ENCODE data around the gene ARHGEF1. TPM values are rescaled to one million over a fixed set of nuclear protein-coding genes. Genes with fewer than 3 reads are reported as not detected.

The ARHGEF1 gene
- total RNA-seq, 2 experiments from 2014 or later: 515 to 537 TPM

- ATAC-seq (peak; percentile 20), DNase-seq (peak; percentile 90)
- CTCF ChIA-PET: interaction anchor here (0.7 to 11.7 kb wide), 13 partner anchors 9 to 148 kb away, joined by 3 to 176 read pairs (median 7); partner anchors contain the start of genes CD79A and RPS19
- Mint-ChIP-seq H3K36me3 (ENCODE audit: low read depth) (peaks cover 77% of the 10 kb centered on the region), H3K9me3 (ENCODE audit: insufficient read depth) (no peaks in the 10 kb centered on the region), H3K4me3 (peak overlapping the region; percentile 80), H3K27me3 (ENCODE audit: low read depth) (no peaks in the 10 kb centered on the region), H3K27ac (peak overlapping the region; percentile 91), H3K4me1 (ENCODE audit: low read depth) (peaks cover 64% of the 10 kb centered on the region)
- POLR2A ChIA-PET: interaction anchor here (0.7 to 11.6 kb wide), 9 partner anchors 13 to 233 kb away, joined by 3 to 241 read pairs (median 12); partner anchors contain the start of genes CD79A, ERFL, RPS19 and ZNF574
Observed at GRCh38 chr19:41886761-41887710, 4.1 kb downstream of the ARHGEF1 start.

GRCh38 chr19:41887711-41888382 lies 4.9 kb downstream of the ARHGEF1 start:
- peak overlapping the region; percentile 80 for H3K4me3 Mint-ChIP-seq
- CTCF ChIA-PET: interaction anchor here (1.0 to 11.7 kb wide), 11 partner anchors 13 to 70 kb away, joined by 4 to 176 read pairs (median 7); partner anchors contain the start of genes CD79A and RPS19
- H3K9me3 Mint-ChIP-seq (ENCODE audit: insufficient read depth): no peaks in the 10 kb centered on the region
- ATAC-seq: peak; percentile 48
- H3K27me3 Mint-ChIP-seq (ENCODE audit: low read depth): no peaks in the 10 kb centered on the region
- H3K36me3 Mint-ChIP-seq (ENCODE audit: low read depth): peaks cover 77% of the 10 kb centered on the region
- peak; percentile 91 for DNase-seq
- POLR2A ChIA-PET: interaction anchor here (0.6 to 11.6 kb wide), 8 partner anchors 14 to 58 kb away, joined by 3 to 241 read pairs (median 16); partner anchors contain the start of genes CD79A, ERFL and RPS19
- peak overlapping the region; percentile 91 for H3K27ac Mint-ChIP-seq
- H3K4me1 Mint-ChIP-seq (ENCODE audit: low read depth): peaks cover 64% of the 10 kb centered on the region

GRCh38 chr19:41888926-41889325 lies 5.9 kb downstream of the ARHGEF1 start:
- DNase-seq: peak; percentile 49
- POLR2A ChIA-PET: interaction anchor here (1.3 to 11.6 kb wide), 6 partner anchors 13 to 57 kb away, joined by 3 to 241 read pairs (median 28); partner anchors contain the start of genes CD79A and RPS19

GRCh38 chr19:41889896-41890295 lies 6.9 kb downstream of the ARHGEF1 start:
- no peaks in the 10 kb centered on the region for H3K27me3 Mint-ChIP-seq (ENCODE audit: low read depth)
- POLR2A ChIA-PET: interaction anchor here (1.1 to 11.6 kb wide), 5 partner anchors 11 to 26 kb away, joined by 4 to 241 read pairs (median 20); partner anchors contain the start of genes CD79A and RPS19
- DNase-seq (no peak), ATAC-seq (no peak)
- H3K4me1 Mint-ChIP-seq (ENCODE audit: low read depth): peaks cover 77% of the 10 kb centered on the region
- CTCF ChIA-PET: interaction anchor here (2.7 to 11.7 kb wide), 3 partner anchors 16 to 55 kb away, joined by 12 to 176 read pairs (median 45); partner anchors contain the start of genes CD79A and RPS19
- H3K27ac Mint-ChIP-seq: peak overlapping the region; percentile 91
- H3K4me3 Mint-ChIP-seq: peak overlapping the region; percentile 3
- no peaks in the 10 kb centered on the region for H3K9me3 Mint-ChIP-seq (ENCODE audit: insufficient read depth)
- H3K36me3 Mint-ChIP-seq (ENCODE audit: low read depth): peaks cover 72% of the 10 kb centered on the region

More at GRCh38 chr19:41888926-41889325, 5.9 kb downstream of the ARHGEF1 start:
- Mint-ChIP-seq H3K27ac (peak overlapping the region; percentile 91), H3K27me3 (ENCODE audit: low read depth) (no peaks in the 10 kb centered on the region), H3K9me3 (ENCODE audit: insufficient read depth) (no peaks in the 10 kb centered on the region), H3K4me1 (ENCODE audit: low read depth) (peaks cover 70% of the 10 kb centered on the region), H3K4me3 (peak overlapping the region; percentile 80), H3K36me3 (ENCODE audit: low read depth) (peaks cover 76% of the 10 kb centered on the region)
- ATAC-seq: no peak
- CTCF ChIA-PET: interaction anchor here (1.3 to 11.7 kb wide), 6 partner anchors 15 to 56 kb away, joined by 4 to 176 read pairs (median 10); partner anchors contain the start of genes CD79A and RPS19

GRCh38 chr19:41890936-41891335 lies 8.0 kb downstream of the ARHGEF1 start:
- Mint-ChIP-seq H3K4me3 (no peak overlapping the region), H3K4me1 (ENCODE audit: low read depth) (peaks cover 83% of the 10 kb centered on the region), H3K27me3 (ENCODE audit: low read depth) (no peaks in the 10 kb centered on the region), H3K9me3 (ENCODE audit: insufficient read depth) (no peaks in the 10 kb centered on the region), H3K36me3 (ENCODE audit: low read depth) (peaks cover 74% of the 10 kb centered on the region), H3K27ac (no peak overlapping the region)
- ATAC-seq (no peak), DNase-seq (no peak)
- ChIA-PET POLR2A (interaction anchor here (0.6 to 11.6 kb wide), 5 partner anchors 11 to 118 kb away, joined by 3 to 241 read pairs (median 6); partner anchors contain the start of genes CD79A and RPS19), CTCF (interaction anchor here (1.1 to 11.7 kb wide), 3 partner anchors 17 to 43 kb away, joined by 3 to 176 read pairs (median 3); partner anchors contain the start of genes CD79A and RPS19)

- Mint-ChIP-seq H3K27ac (no peak overlapping the region), H3K4me1 (ENCODE audit: low read depth) (peaks cover 72% of the 10 kb centered on the region), H3K4me3 (no peak overlapping the region), H3K27me3 (ENCODE audit: low read depth) (no peaks in the 10 kb centered on the region), H3K36me3 (ENCODE audit: low read depth) (peaks cover 63% of the 10 kb centered on the region), H3K9me3 (ENCODE audit: insufficient read depth) (no peaks in the 10 kb centered on the region)
- no peak for ATAC-seq
- DNase-seq: no peak
- ChIA-PET CTCF (interaction anchor here (1.0 to 11.7 kb wide), 2 partner anchors 18 to 45 kb away, joined by 3 to 176 read pairs; partner anchors contain the start of gene CD79A), POLR2A (interaction anchor here (11.6 kb wide), 2 partner anchors 18 to 29 kb away, joined by 192 to 241 read pairs; partner anchors contain the start of genes CD79A and RPS19)
Observed at GRCh38 chr19:41892173-41892902, 9.4 kb downstream of the ARHGEF1 start.

- H3K4me1 Mint-ChIP-seq (ENCODE audit: low read depth): peaks cover 65% of the 10 kb centered on the region
- H3K36me3 Mint-ChIP-seq (ENCODE audit: low read depth): peaks cover 65% of the 10 kb centered on the region
- no peaks in the 10 kb centered on the region for H3K27me3 Mint-ChIP-seq (ENCODE audit: low read depth)
- H3K9me3 Mint-ChIP-seq (ENCODE audit: insufficient read depth): no peaks in the 10 kb centered on the region
- DNase-seq (peak; percentile 65), ATAC-seq (peak; percentile 50)
- ChIA-PET POLR2A (no interaction called here), CTCF (no interaction called here)
- H3K27ac Mint-ChIP-seq: peak overlapping the region; percentile 65
- H3K4me3 Mint-ChIP-seq: no peak overlapping the region
Observed at GRCh38 chr19:41893899-41894298, 10.9 kb downstream of the ARHGEF1 start.

GRCh38 chr19:41894350-41894749 lies 11.4 kb downstream of the ARHGEF1 start:
- peaks cover 63% of the 10 kb centered on the region for H3K4me1 Mint-ChIP-seq (ENCODE audit: low read depth)
- POLR2A ChIA-PET: interaction anchor here (0.6 kb wide), 1 partner anchor 43 kb away, joined by 3 read pairs; no protein-coding TSS in a partner anchor
- H3K27ac Mint-ChIP-seq: peak overlapping the region; percentile 65
- no peaks in the 10 kb centered on the region for H3K9me3 Mint-ChIP-seq (ENCODE audit: insufficient read depth)
- peaks cover 65% of the 10 kb centered on the region for H3K36me3 Mint-ChIP-seq (ENCODE audit: low read depth)
- CTCF ChIA-PET: no interaction called here
- no peak overlapping the region for H3K4me3 Mint-ChIP-seq
- no peak for DNase-seq
- no peaks in the 10 kb centered on the region for H3K27me3 Mint-ChIP-seq (ENCODE audit: low read depth)
- ATAC-seq: no peak

- Mint-ChIP-seq H3K9me3 (ENCODE audit: insufficient read depth) (no peaks in the 10 kb centered on the region), H3K36me3 (ENCODE audit: low read depth) (peaks cover 64% of the 10 kb centered on the region), H3K4me1 (ENCODE audit: low read depth) (peaks cover 56% of the 10 kb centered on the region), H3K27me3 (ENCODE audit: low read depth) (no peaks in the 10 kb centered on the region), H3K4me3 (no peak overlapping the region), H3K27ac (peak overlapping the region; percentile 48)
- CTCF ChIA-PET: interaction anchor here (0.7 to 2.0 kb wide), 5 partner anchors 10 to 37 kb away, joined by 3 to 11 read pairs (median 4); partner anchors contain the start of gene RPS19
- no peak for DNase-seq
- peak; percentile 59 for ATAC-seq
- POLR2A ChIA-PET: interaction anchor here (0.8 to 1.5 kb wide), 4 partner anchors 11 to 22 kb away, joined by 3 to 5 read pairs (median 3); no protein-coding TSS in a partner anchor
Observed at GRCh38 chr19:41895745-41896580, 13.0 kb downstream of the ARHGEF1 start.

GRCh38 chr19:41896581-41896942 lies 13.6 kb downstream of the ARHGEF1 start:
- H3K4me3 Mint-ChIP-seq: no peak overlapping the region

More at GRCh38 chr19:41896581-41896942, 13.6 kb downstream of the ARHGEF1 start:
- ChIA-PET POLR2A (interaction anchor here (1.0 to 1.5 kb wide), 2 partner anchors 11 to 15 kb away, joined by 3 to 5 read pairs; no protein-coding TSS in a partner anchor), CTCF (interaction anchor here (0.7 to 2.0 kb wide), 4 partner anchors 11 to 37 kb away, joined by 3 to 11 read pairs (median 4); partner anchors contain the start of gene RPS19)
- no peaks in the 10 kb centered on the region for H3K27me3 Mint-ChIP-seq (ENCODE audit: low read depth)
- H3K27ac Mint-ChIP-seq: peak overlapping the region; percentile 47
- DNase-seq (no peak), ATAC-seq (no peak)
- peaks cover 60% of the 10 kb centered on the region for H3K36me3 Mint-ChIP-seq (ENCODE audit: low read depth)
- H3K4me1 Mint-ChIP-seq (ENCODE audit: low read depth): peaks cover 53% of the 10 kb centered on the region
- H3K9me3 Mint-ChIP-seq (ENCODE audit: insufficient read depth): no peaks in the 10 kb centered on the region
